Tibial nerve (tissue), 4 donors: ENCODE measurements around the gene LHFPL3. TPM values are rescaled to one million over a fixed set of nuclear protein-coding genes. Genes with fewer than 3 reads are reported as not detected.

Experiments
- DNase-seq, 2 donors: peaks; one replicate each; pipeline ENCODE4 v3.0.0-alpha.2; 2019; ENCODE audit warnings: low spot score in 2 of 2
- H3K27ac ChIP-seq, 4 donors: fragments of 200-600 bp; sonication (generic) in 3 of 4; one replicate each; pipeline ENCODE4 v1.5.1; 2017 to 2019; ENCODE audit warnings: mild to moderate bottlenecking in 1 of 4
- H3K27me3 ChIP-seq, 2 donors: fragments of 200-600 bp; sonication (generic) in 1 of 2; one replicate each; pipeline versions ENCODE4 v1.5.1 to v1.6.0; 2017 to 2019
- H3K36me3 ChIP-seq, 3 donors: fragments of 200-600 bp; sonication (generic); one replicate each; pipeline ENCODE4 v1.5.1; 2018 to 2019
- H3K4me1 ChIP-seq, 4 donors: fragments of 200-600 bp; sonication (generic) in 3 of 4; one replicate each; pipeline ENCODE4 v1.5.1; 2017 to 2019
- H3K4me3 ChIP-seq, 4 donors: fragments of 200-600 bp; sonication (generic) in 3 of 4; one replicate each; pipeline ENCODE4 v1.5.1; 2017 to 2019; ENCODE audit warnings: mild to moderate bottlenecking in 1 of 4, moderate library complexity in 1 of 4
- H3K9me3 ChIP-seq, 4 donors: fragments of 200-600 bp; sonication (generic) in 3 of 4; one replicate each; pipeline ENCODE4 v1.5.1; 2017 to 2019
- CTCF ChIP-seq, 5 experiments: fragments of 200-600 bp in 3 of 5; fragments of 450-650 bp in 2 of 5; sonication (generic) in 3 of 5; IDR thresholded peaks; one replicate each; pipeline ENCODE4 v1.5.1; 2016 to 2019; ENCODE audit warnings: antibody characterized with exemption in 5 of 5, mild to moderate bottlenecking in 3 of 5, moderate library complexity in 2 of 5
- EP300 ChIP-seq, 2 donors: sonication (generic); formaldehyde crosslinking; IDR thresholded peaks; one replicate each; pipeline ENCODE4 v1.6.1; 2017; ENCODE audit warnings: antibody characterized with exemption in 2 of 2, mild to moderate bottlenecking in 1 of 2
- POLR2A ChIP-seq, 2 donors: fragments of 450-650 bp; IDR thresholded peaks; one replicate each; pipeline ENCODE4 v1.6.1; 2017; ENCODE audit warnings: antibody characterized with exemption in 2 of 2, mild to moderate bottlenecking in 2 of 2, moderate library complexity in 2 of 2
- WGBS, 2 donors: methylation state at CpG; one replicate each; pipeline ENCODE4 v1.1.5; 2018; 5-methylcytosine and 5-hydroxymethylcytosine counted together
- total RNA-seq, 4 donors: library from RNA; depleted of rRNA; stranded (reverse); fragments of >200 nt; gene quantifications; one replicate each; pipeline ENCODE4 v1.1.0, GENCODE V29; 2016

Gene LHFPL3
- total RNA-seq, 4 donors from 2014 or later, result not detected

GRCh38 chr7:104883248-104883717, 554.9 kb downstream of the LHFPL3 start:
- Histone ChIP-seq H3K27ac (peak overlapping the region in 3 of 4 donors; percentile 31 to 46 (median 32)), H3K4me3 (no peak overlapping the region)

GRCh38 chr7:104883718-104884452, 555.5 kb downstream of the LHFPL3 start:
- peak; percentile 80 to 93 for DNase-seq
- peak overlapping the region in 3 of 4 donors; percentile 31 to 52 (median 32) for H3K27ac ChIP-seq
- 18 to 19% methylated on average over 16 to 17 of the region's 17 CpGs for WGBS, 2 donors
- H3K27me3 ChIP-seq, result no peaks in the 10 kb centered on the region
- H3K9me3 ChIP-seq, result peaks cover 0 to 11% (median 0%) of the 10 kb centered on the region in 4 donors
- H3K36me3 ChIP-seq, result no peaks in the 10 kb centered on the region
- peak; percentile 90 to 94 (median 91) for TF ChIP-seq CTCF (IDR thresholded peaks at IDR 0.05)
- peak in 1 of 2 donors; percentile 31 for TF ChIP-seq EP300 (IDR thresholded peaks at IDR 0.05)
- no peak for TF ChIP-seq POLR2A (IDR thresholded peaks at IDR 0.05)
- H3K4me1 ChIP-seq, result peaks cover 0 to 32% (median 13%) of the 10 kb centered on the region in 4 donors
- peak overlapping the region in 1 of 4 donors; percentile 10 for H3K4me3 ChIP-seq

More at GRCh38 chr7:104883248-104883717, 554.9 kb downstream of the LHFPL3 start:
- DNase-seq, result no peak
- H3K27me3 ChIP-seq, result no peaks in the 10 kb centered on the region
- no peaks in the 10 kb centered on the region for H3K36me3 ChIP-seq
- TF ChIP-seq CTCF (IDR thresholded peaks at IDR 0.05) (no peak), POLR2A (IDR thresholded peaks at IDR 0.05) (no peak), EP300 (IDR thresholded peaks at IDR 0.05) (no peak)
- H3K9me3 ChIP-seq, result peaks cover 0 to 11% (median 0%) of the 10 kb centered on the region in 4 donors
- WGBS, 2 donors, result 16 to 24% methylated on average over 6 of the region's 6 CpGs
- H3K4me1 ChIP-seq, result peaks cover 0 to 32% (median 13%) of the 10 kb centered on the region in 4 donors

- WGBS, 2 donors, result 34 to 40% methylated on average over 4 of the region's 4 CpGs
- H3K4me1 ChIP-seq, result peaks cover 0 to 32% (median 13%) of the 10 kb centered on the region in 4 donors
- DNase-seq, result no peak
- peak overlapping the region in 3 of 4 donors; percentile 1 to 78 (median 52) for H3K27ac ChIP-seq
- H3K36me3 ChIP-seq, result no peaks in the 10 kb centered on the region
- no peak for TF ChIP-seq CTCF (IDR thresholded peaks at IDR 0.05)
- no peak for TF ChIP-seq EP300 (IDR thresholded peaks at IDR 0.05)
- no peak for TF ChIP-seq POLR2A (IDR thresholded peaks at IDR 0.05)
- no peak overlapping the region for H3K4me3 ChIP-seq
- no peaks in the 10 kb centered on the region for H3K9me3 ChIP-seq
- no peaks in the 10 kb centered on the region for H3K27me3 ChIP-seq
Observed at GRCh38 chr7:104886651-104887050, 558.2 kb downstream of the LHFPL3 start.

- Histone ChIP-seq H3K4me3 (no peak overlapping the region), H3K27ac (no peak overlapping the region), H3K9me3 (no peaks in the 10 kb centered on the region), H3K27me3 (no peaks in the 10 kb centered on the region), H3K4me1 (peaks cover 0 to 19% (median 3%) of the 10 kb centered on the region in 4 donors), H3K36me3 (no peaks in the 10 kb centered on the region)
- 63 to 65% methylated on average over 5 of the region's 5 CpGs for WGBS, 2 donors
- no peak for DNase-seq
- TF ChIP-seq CTCF (IDR thresholded peaks at IDR 0.05), result no peak
- no peak for TF ChIP-seq EP300 (IDR thresholded peaks at IDR 0.05)
- no peak for TF ChIP-seq POLR2A (IDR thresholded peaks at IDR 0.05)
Observed at GRCh38 chr7:104890216-104890615, 561.8 kb downstream of the LHFPL3 start.

- no peak for DNase-seq
- H3K4me3 ChIP-seq, result no peak overlapping the region
- H3K4me1 ChIP-seq, result peaks cover 0 to 17% (median 3%) of the 10 kb centered on the region in 4 donors
- H3K27me3 ChIP-seq, result no peaks in the 10 kb centered on the region
- H3K27ac ChIP-seq, result no peak overlapping the region
- H3K36me3 ChIP-seq, result no peaks in the 10 kb centered on the region
- TF ChIP-seq EP300 (IDR thresholded peaks at IDR 0.05), result no peak
- no peak for TF ChIP-seq POLR2A (IDR thresholded peaks at IDR 0.05)
- no peak for TF ChIP-seq CTCF (IDR thresholded peaks at IDR 0.05)
- no peaks in the 10 kb centered on the region for H3K9me3 ChIP-seq
Observed at GRCh38 chr7:104891949-104892348, 563.5 kb downstream of the LHFPL3 start.
